ENCODE data around the gene MXRA8. TPM values are rescaled to one million over a fixed set of nuclear protein-coding genes. Genes with fewer than 3 reads are reported as not detected.

The MXRA8 gene
- total RNA-seq, 1 donor from 2014 or later = 136 TPM

GRCh38 chr1:1342584-1343115 is 15.7 kb downstream of the MXRA8 start:
- H3K4me3 ChIP-seq = no peak overlapping the region
- peaks cover 0 to 28% of the 10 kb centered on the region in 2 donors for H3K36me3 ChIP-seq
- H3K9me3 ChIP-seq = no peaks in the 10 kb centered on the region
- no peaks in the 10 kb centered on the region for H3K27me3 ChIP-seq
- no peak for TF ChIP-seq CTCF (IDR thresholded peaks at IDR 0.05)
- TF ChIP-seq POLR2AphosphoS5 (IDR thresholded peaks at IDR 0.05; ENCODE audit: insufficient read depth in 1 of 2, low read depth in 1 of 2) = no peak
- TF ChIP-seq POLR2A (IDR thresholded peaks at IDR 0.05) = no peak
- intact Hi-C loops (cut with DNase I) = no loop called here
- H3K27ac ChIP-seq = no peak overlapping the region
- peaks cover 43% of the 10 kb centered on the region for H3K4me1 ChIP-seq
- DNase-seq (ENCODE audit: extremely low spot score in 2 of 2) = no peak

- Histone ChIP-seq H3K27ac (no peak overlapping the region), H3K36me3 (peaks cover 0 to 33% of the 10 kb centered on the region in 2 donors), H3K9me3 (no peaks in the 10 kb centered on the region), H3K27me3 (no peaks in the 10 kb centered on the region), H3K4me1 (peaks cover 38% of the 10 kb centered on the region), H3K4me3 (no peak overlapping the region)
- no peak for TF ChIP-seq CTCF (IDR thresholded peaks at IDR 0.05)
- TF ChIP-seq POLR2AphosphoS5 (IDR thresholded peaks at IDR 0.05; ENCODE audit: insufficient read depth in 1 of 2, low read depth in 1 of 2) = no peak
- TF ChIP-seq POLR2A (IDR thresholded peaks at IDR 0.05) = no peak
- DNase-seq (ENCODE audit: extremely low spot score in 2 of 2) = no peak
- intact Hi-C loops (cut with DNase I) = no loop called here
Measured at GRCh38 chr1:1342061-1342562, 16.2 kb downstream of the MXRA8 start.

DNA sequence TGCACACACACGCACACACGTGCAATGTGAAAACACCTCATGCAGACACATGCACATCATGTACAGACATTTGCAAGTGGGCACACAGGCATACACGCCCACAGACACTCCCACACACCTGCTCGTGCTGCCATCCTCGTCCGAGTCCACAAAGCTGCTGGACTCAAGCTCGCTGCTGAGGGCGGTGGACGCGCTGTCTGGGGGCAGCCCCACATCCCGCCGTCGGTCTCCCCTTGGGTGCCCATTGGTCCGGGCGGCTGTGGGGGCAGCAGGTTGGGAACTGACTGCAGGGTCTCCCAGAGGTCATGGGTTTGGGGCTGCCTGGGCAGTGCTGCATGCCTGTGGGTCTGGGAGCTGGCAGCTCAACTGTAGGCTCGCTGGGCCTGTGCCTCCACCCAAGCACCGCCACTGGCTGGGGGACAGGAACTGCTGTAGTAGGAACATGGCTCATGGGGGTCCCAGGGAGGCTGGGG is 16.8 kb downstream of the MXRA8 start:
- TF ChIP-seq POLR2AphosphoS5 (IDR thresholded peaks at IDR 0.05; ENCODE audit: insufficient read depth in 1 of 2, low read depth in 1 of 2) (no peak), CTCF (IDR thresholded peaks at IDR 0.05) (no peak), POLR2A (IDR thresholded peaks at IDR 0.05) (no peak)
- no peak overlapping the region for H3K4me3 ChIP-seq
- no peaks in the 10 kb centered on the region for H3K9me3 ChIP-seq
- peaks cover 32% of the 10 kb centered on the region for H3K4me1 ChIP-seq
- intact Hi-C loops (cut with DNase I) = no loop called here
- peaks cover 0 to 33% of the 10 kb centered on the region in 2 donors for H3K36me3 ChIP-seq
- no peak for DNase-seq (ENCODE audit: extremely low spot score in 2 of 2)
- no peaks in the 10 kb centered on the region for H3K27me3 ChIP-seq
- no peak overlapping the region for H3K27ac ChIP-seq

DNA sequence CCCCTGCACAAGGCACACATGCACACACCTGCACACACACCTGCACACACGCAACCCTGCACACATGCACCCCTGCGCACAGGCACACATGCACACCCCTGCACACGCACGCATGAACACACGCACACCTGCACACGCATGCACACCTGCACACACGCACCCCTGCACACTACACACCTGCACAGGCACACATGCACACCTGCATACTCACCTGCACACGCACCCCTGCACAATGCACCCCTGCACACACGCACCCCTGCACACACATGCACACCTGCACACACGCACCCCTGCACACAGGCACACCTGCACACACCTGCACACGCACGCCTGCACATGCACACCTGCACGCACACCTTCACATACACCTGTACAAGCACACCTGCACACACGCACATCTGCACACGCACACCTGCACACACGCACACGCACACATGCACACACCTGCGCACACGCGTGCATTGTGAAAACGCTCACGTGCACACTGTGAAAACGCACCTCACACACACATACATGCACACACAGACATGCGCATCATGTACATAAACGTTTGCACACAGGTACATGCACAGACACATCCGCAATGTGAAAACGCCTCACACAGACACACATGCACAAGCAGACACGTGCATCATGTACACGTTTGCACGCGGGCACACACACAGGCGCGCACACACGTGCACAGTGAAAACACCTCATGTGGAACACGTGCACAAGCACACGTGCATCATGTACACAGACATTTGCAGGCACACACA is 17.4 kb downstream of the MXRA8 start:
- no peak for DNase-seq (ENCODE audit: extremely low spot score in 2 of 2)
- TF ChIP-seq POLR2AphosphoS5 (IDR thresholded peaks at IDR 0.05; ENCODE audit: insufficient read depth in 1 of 2, low read depth in 1 of 2) (no peak), CTCF (IDR thresholded peaks at IDR 0.05) (no peak), POLR2A (IDR thresholded peaks at IDR 0.05) (no peak)
- Histone ChIP-seq H3K27me3 (no peaks in the 10 kb centered on the region), H3K9me3 (no peaks in the 10 kb centered on the region), H3K27ac (no peak overlapping the region), H3K4me1 (peaks cover 26% of the 10 kb centered on the region), H3K36me3 (peaks cover 0 to 33% of the 10 kb centered on the region in 2 donors), H3K4me3 (no peak overlapping the region)
- intact Hi-C loops (cut with DNase I) = no loop called here

DNA sequence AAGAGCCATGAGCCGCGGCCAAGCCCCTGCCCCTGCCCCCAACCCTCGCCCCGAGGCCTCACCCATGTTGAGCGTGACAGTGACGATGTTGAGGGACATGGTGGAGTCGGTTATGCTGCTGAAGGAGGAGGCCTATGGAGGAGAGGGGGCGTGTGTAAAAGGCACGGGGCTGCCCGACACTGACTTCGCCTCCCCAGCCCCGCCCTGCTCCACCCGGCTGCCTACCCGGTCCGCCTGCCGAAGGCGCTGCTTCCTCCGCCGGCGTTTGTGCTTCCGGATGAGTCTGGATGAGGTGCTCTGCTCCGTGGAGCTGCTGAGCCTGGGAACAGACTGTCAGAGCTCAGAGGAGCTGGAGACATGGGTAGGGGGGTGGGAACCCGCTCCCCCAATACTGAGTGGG is 18.2 kb downstream of the MXRA8 start:
- no peak overlapping the region for H3K4me3 ChIP-seq
- TF ChIP-seq CTCF (IDR thresholded peaks at IDR 0.05) (no peak), POLR2A (IDR thresholded peaks at IDR 0.05) (no peak), POLR2AphosphoS5 (IDR thresholded peaks at IDR 0.05; ENCODE audit: insufficient read depth in 1 of 2, low read depth in 1 of 2) (no peak)
- no peak for DNase-seq (ENCODE audit: extremely low spot score in 2 of 2)
- H3K9me3 ChIP-seq = no peaks in the 10 kb centered on the region
- H3K27ac ChIP-seq = no peak overlapping the region
- peaks cover 0 to 33% of the 10 kb centered on the region in 2 donors for H3K36me3 ChIP-seq
- H3K27me3 ChIP-seq = no peaks in the 10 kb centered on the region
- H3K4me1 ChIP-seq = peaks cover 18% of the 10 kb centered on the region
- intact Hi-C loops (cut with DNase I) = no loop called here

Data from vagina (tissue), 2 donors.